Nephron progenitor cell (in vitro differentiated cells): ENCODE data around the gene UCHL5.

Source experiments
- DNase-seq: peaks from one replicate; pipeline ENCODE4 v3.0.0; 2021
- H3K27ac Mint-ChIP-seq: 2 replicates; pipeline ENCODE4 v1.8.0; 2021; ENCODE audit warnings: mild to moderate bottlenecking, moderate library complexity, mixed read lengths
- H3K27me3 Mint-ChIP-seq: 2 replicates; pipeline ENCODE4 v1.8.0; 2021; ENCODE audit warnings: mild to moderate bottlenecking, low read depth, mixed read lengths; ENCODE audit not compliant: poor library complexity
- H3K36me3 Mint-ChIP-seq: 2 replicates; pipeline ENCODE4 v1.8.0; 2021; ENCODE audit warnings: low read depth, mixed read lengths
- H3K4me1 Mint-ChIP-seq: 2 replicates; pipeline ENCODE4 v1.8.0; 2021; ENCODE audit warnings: mixed read lengths
- H3K4me3 Mint-ChIP-seq: 2 replicates; pipeline ENCODE4 v1.8.0; 2021; ENCODE audit warnings: mild to moderate bottlenecking, moderate library complexity, mixed read lengths
- H3K9me3 Mint-ChIP-seq: 2 replicates; pipeline ENCODE4 v1.8.0; 2021; ENCODE audit warnings: mild to moderate bottlenecking, moderate library complexity, mixed read lengths
- TF ChIP-seq, protein P1 (sequence below): fragments of 200-600 bp; sonication (generic); IDR thresholded peaks from 2 replicates; pipeline ENCODE4 v1.5.0; 2021; ENCODE audit warnings: antibody characterized with exemption

The UCHL5 gene

DNA sequence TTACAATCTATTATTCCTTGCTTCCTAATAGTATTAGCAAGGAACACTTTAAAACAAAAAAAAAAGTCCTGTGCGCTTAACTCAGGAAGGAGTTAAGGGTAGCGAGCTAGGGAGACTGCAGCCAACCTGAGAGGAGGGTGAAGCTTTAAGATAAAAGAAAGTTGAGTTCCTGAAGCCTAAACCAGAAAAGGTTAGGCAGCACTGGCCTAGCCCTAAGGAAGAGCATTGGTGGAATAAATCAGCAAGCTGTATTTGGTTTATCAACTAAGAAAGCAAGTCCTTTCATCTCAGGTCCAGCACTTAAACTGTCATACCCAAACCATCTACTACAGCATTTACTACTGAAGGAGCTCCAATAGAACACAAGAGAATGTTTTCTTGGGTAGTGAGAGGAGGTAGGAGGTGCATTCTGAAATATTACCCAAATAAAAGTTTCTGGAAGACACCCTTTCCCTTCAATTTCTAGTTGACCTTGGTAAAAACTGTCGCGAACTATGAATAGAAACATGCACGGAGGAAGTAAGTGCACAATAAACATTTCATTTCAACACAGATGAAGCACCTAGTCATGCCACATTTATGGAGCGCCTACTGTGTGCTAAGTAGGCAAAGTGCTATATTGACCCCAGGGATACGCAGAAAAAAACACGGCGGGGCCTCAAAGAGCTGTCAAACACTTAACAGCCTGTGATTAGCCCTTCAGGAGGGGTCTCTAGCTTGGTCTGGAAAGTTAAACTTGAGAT is 44.8 kb upstream of the UCHL5 start:
- H3K4me1 Mint-ChIP-seq, result peaks cover 20% of the 10 kb centered on the region
- H3K36me3 Mint-ChIP-seq, result no peaks in the 10 kb centered on the region
- no peaks in the 10 kb centered on the region for H3K27me3 Mint-ChIP-seq
- no peak for DNase-seq
- peak overlapping the region; percentile 88 for H3K4me3 Mint-ChIP-seq
- TF ChIP-seq, protein P1, sequence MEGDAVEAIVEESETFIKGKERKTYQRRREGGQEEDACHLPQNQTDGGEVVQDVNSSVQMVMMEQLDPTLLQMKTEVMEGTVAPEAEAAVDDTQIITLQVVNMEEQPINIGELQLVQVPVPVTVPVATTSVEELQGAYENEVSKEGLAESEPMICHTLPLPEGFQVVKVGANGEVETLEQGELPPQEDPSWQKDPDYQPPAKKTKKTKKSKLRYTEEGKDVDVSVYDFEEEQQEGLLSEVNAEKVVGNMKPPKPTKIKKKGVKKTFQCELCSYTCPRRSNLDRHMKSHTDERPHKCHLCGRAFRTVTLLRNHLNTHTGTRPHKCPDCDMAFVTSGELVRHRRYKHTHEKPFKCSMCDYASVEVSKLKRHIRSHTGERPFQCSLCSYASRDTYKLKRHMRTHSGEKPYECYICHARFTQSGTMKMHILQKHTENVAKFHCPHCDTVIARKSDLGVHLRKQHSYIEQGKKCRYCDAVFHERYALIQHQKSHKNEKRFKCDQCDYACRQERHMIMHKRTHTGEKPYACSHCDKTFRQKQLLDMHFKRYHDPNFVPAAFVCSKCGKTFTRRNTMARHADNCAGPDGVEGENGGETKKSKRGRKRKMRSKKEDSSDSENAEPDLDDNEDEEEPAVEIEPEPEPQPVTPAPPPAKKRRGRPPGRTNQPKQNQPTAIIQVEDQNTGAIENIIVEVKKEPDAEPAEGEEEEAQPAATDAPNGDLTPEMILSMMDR, result no peak
- H3K27ac Mint-ChIP-seq, result no peak overlapping the region
- no peaks in the 10 kb centered on the region for H3K9me3 Mint-ChIP-seq

DNA sequence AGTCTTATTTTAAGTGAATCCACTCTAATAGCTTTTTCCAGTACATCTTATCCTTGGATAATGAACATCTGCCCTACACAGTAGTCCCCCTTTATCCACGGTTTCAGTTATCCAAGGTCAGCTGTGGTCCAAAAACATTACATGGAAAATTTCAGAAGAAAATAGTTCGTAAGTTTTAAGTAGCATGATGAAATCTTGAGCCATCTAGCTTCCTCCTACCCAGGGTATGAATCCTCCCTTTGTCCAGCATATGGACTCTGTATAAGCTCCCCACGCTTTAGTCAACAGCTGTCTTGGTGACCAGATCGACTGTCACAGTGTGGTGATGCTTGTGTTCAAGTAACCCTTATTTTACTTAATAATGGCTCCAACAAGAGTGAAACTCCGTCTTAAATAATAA is 43.5 kb upstream of the UCHL5 start:
- no peaks in the 10 kb centered on the region for H3K27me3 Mint-ChIP-seq
- H3K4me3 Mint-ChIP-seq, result no peak overlapping the region
- DNase-seq, result no peak
- no peaks in the 10 kb centered on the region for H3K9me3 Mint-ChIP-seq
- H3K4me1 Mint-ChIP-seq, result peaks cover 20% of the 10 kb centered on the region
- TF ChIP-seq, protein P1, result no peak
- no peaks in the 10 kb centered on the region for H3K36me3 Mint-ChIP-seq
- no peak overlapping the region for H3K27ac Mint-ChIP-seq

DNA sequence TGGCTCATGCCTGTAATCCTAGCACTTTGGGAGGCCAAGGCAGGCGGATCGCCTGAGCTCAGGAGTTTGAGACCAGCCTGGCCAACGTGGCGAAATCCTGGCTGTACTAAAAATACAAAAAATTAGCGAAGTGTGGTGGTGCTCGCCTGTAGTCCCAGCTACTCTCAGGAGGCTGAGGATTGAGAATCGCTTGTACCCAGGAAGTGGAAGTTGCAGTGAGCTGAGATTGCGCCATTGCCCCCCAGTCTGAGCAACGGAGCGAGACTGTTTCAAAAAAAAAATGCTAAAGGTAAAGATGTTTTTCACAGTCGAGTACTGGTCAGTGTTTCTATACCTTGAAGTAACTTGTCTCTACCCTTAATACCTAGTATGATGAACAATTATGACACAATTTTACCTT is 35.0 kb upstream of the UCHL5 start:
- Mint-ChIP-seq H3K9me3 (no peaks in the 10 kb centered on the region), H3K4me3 (no peak overlapping the region), H3K36me3 (peaks cover 19% of the 10 kb centered on the region), H3K4me1 (no peaks in the 10 kb centered on the region), H3K27me3 (no peaks in the 10 kb centered on the region), H3K27ac (peak overlapping the region; percentile 94)
- no peak for DNase-seq
- TF ChIP-seq, protein P1, result no peak

DNA sequence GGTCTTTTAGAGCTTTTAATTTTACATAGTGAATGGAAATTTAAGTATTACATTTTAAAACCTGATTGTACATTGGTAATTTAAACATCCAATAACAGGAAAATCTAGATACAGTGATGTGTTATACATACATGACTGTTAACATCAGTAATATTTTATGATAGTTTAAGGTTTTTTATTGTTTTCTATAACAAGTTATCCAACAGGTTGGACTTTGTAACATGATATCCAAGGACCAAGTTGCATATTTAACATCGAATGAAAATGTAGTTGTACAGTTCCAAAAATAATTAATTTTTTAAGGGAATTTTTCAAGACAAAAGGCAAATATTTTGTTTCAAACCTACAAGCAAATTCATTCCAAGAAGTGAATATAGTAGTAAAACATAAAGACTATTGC is 31.7 kb upstream of the UCHL5 start:
- no peak for DNase-seq
- no peaks in the 10 kb centered on the region for H3K9me3 Mint-ChIP-seq
- H3K4me3 Mint-ChIP-seq, result no peak overlapping the region
- H3K4me1 Mint-ChIP-seq, result no peaks in the 10 kb centered on the region
- H3K27ac Mint-ChIP-seq, result no peak overlapping the region
- TF ChIP-seq, protein P1, result no peak
- no peaks in the 10 kb centered on the region for H3K27me3 Mint-ChIP-seq
- H3K36me3 Mint-ChIP-seq, result peaks cover 15% of the 10 kb centered on the region

DNA sequence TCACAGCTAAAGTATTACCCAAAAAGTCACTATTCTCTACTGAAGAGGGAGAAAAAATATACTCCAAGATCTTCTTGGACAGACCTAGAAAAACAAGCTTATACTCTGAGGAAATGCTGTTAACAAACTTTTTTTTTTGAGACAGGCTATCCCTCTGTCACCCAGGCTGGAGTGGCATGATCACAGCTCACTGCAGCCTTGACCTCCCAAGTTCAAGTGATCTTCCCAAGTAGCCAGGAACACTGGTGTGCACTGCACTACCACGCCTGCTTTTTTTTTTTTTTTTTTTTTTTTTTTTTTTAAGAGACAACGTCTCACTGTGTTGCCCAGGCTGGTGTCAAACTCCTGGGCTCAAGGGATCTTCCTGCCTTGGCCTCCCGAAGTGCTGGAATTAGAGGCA is 28.7 kb upstream of the UCHL5 start:
- H3K4me3 Mint-ChIP-seq, result no peak overlapping the region
- TF ChIP-seq, protein P1, result no peak
- H3K9me3 Mint-ChIP-seq, result no peaks in the 10 kb centered on the region
- peak overlapping the region; percentile 25 for H3K27ac Mint-ChIP-seq
- H3K27me3 Mint-ChIP-seq, result no peaks in the 10 kb centered on the region
- H3K36me3 Mint-ChIP-seq, result peaks cover 29% of the 10 kb centered on the region
- H3K4me1 Mint-ChIP-seq, result no peaks in the 10 kb centered on the region
- no peak for DNase-seq

DNA sequence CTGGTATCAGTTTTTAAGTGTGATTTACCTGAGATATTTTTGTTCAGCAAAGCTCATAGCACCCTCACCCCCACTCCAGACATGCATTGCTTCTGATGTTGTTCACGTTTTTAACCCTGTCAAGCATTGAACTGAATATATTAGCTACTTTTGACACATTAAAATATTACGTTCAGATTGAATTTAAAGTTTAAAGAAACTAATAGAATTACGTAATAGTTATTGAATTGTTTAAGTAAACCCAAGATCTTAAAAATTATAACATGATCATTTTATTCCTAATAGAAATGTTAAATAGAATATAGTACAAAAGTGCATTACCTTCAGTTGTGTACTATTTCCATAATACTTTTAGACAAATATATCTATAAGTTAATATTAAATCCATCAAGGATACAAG is 27.2 kb upstream of the UCHL5 start:
- no peaks in the 10 kb centered on the region for H3K27me3 Mint-ChIP-seq
- no peak overlapping the region for H3K27ac Mint-ChIP-seq
- H3K4me3 Mint-ChIP-seq, result no peak overlapping the region
- no peaks in the 10 kb centered on the region for H3K4me1 Mint-ChIP-seq
- H3K9me3 Mint-ChIP-seq, result no peaks in the 10 kb centered on the region
- TF ChIP-seq, protein P1, result no peak
- H3K36me3 Mint-ChIP-seq, result peaks cover 43% of the 10 kb centered on the region
- no peak for DNase-seq
